GM18858 (cell line): Measurements from ENCODE around the gene STK17B.

Source experiments
- ATAC-seq: cut with Tn5 transposase; IDR thresholded peaks from one replicate; pipeline ENCODE4 v1.9.1; 2021; ENCODE audit not compliant: unreplicated experiment

STK17B gene

DNA sequence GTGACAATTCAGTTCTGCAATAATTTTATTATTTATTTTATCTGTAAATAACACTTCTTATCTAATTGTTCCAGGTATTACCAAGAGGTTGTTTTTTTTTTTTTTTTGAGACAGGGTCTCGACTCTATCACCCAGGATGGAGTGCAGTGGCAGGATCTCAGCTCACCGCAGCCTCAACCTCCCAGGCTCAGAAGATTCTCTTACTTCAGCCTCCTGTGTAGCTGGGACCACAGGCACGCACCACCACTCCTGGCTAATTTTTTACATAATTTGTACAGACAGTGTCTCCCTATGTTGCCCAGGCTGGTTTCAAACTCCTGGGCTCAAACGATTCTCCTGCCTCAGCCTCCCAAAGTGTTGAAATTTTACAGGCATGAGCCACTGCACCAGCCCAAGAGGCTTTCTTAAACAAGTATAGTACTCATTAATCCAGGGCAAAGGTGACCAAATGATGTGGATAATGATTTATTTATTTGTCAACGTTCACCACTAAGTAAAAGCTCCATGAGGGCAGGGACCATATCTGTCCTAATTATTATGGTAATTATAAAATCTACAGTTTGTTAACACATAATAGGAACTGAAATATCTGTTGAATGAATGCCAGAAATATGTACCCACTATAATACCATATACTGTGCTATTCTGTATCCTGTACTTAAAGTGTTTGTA is 12.0 kb downstream of the STK17B start:
- no peak for ATAC-seq

DNA sequence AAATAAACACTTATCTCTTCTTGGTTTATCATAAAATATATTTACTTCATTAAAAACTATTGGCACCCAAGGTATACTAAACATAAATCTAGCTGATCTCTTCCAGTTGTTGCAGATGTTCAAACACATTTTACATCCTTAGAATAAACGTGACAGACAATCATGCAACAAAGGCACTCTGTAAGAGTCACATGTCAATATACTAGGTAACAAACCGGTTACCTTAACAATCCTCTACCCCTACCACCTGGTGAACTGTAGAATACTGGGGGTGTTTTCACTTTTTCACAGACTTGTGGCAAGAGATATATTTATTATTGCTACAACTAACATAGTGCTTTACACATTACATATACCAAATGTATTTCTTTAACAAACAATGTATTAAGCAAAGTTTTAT is 15.8 kb downstream of the STK17B start:
- ATAC-seq: no peak

DNA sequence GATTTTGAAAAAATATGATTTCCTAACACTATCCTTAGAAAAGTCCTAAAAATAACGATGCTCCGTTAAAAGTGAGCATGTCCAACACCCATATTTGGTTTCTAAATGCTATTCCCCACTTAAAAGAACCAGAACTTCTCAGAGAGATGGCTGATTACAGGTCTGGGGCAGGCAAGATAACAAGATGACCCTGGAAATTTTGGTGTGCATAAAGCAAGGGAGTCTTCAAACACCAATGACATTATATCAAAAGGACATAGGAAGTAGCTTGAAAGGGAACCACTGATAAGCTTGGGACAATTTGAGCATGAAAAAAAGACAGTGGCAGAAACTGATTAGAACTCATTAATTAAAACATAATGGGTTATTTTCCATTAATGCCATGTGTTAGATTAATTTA is 17.9 kb downstream of the STK17B start:
- ATAC-seq: no peak

DNA sequence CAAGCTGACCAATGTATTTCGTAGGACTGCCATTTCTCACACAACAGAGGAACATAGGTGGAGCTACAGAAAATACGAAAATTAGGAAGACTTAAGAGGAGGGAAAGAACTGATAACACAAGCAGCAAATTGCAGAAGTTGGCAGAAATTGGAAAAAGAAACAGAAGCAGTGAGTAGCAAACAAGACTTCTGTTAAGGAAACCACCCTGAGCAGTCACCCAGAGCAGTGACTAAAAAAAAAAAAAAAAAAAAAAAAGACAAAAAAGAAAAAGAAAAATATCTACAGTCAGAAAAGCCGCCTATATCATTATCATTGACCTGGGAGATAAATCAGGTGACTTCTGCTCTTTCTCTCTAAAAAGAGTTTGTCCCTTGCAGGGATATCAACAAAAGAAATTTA is 21.4 kb downstream of the STK17B start:
- ATAC-seq: peak; percentile 56

DNA sequence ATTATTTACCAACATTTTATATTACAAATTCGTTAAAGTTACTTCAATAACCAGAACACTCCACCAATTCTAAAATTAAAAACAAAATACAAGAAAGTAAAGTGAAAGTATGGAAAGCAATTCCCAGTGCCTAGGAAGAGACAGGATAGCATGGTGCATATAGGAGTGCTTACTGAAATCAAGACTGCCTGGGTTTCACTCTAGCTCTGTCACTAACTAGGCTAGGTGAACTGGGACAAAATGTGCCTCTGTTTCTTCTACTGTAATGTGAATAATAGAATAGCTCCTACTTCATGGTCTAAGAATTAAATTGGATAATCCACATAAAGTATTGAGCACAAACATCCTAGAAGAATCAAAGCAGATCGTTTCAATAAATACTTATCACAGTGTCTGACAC is 22.6 kb downstream of the STK17B start:
- no peak for ATAC-seq

DNA sequence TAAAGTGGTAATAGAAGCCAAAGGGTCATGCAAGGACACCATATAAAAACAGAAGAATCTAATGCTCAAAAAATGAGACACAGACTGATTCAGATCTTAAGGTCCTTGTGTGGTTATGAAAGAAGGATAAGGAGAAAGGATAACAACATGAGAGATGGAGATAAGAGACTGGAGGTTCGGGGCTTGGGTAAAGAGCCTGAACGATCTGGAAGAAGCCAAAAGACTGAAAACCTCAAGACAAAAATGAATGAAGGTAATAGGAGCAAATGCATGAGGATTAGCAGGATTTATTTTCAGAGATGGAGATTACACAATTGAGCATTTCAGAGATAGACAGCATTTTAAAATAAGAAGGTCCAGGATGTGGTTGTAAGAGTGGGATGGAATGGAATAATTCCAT is 26.1 kb downstream of the STK17B start:
- no peak for ATAC-seq

DNA sequence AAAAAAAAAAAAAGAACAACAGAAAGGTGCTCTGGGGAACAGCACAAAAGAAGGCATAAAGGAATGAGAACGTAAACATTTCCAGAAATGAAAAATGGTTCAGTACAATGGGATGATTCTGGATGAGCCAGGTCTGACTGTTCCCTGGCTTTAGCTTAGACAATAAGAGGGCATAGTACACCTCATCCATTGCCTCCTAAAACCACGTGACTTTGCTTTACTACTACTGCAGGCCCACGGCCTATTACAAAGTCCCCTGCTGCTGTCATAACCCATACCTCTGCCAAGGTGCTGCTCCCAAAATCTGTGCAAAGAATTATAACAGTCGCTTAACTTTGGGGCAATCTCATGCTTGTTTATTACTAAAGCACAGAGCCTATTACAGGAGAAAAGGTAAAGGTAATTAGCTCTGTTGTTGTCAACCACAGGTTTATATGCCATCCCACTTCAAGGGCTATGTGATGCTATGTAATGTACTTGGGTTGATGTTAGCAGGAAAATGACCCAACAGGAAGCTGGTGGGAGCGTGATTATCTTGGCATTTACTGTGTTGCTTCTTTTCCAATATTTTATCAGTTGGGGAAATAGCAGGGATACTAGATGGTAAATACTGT is 26.8 kb downstream of the STK17B start:
- ATAC-seq: no peak

DNA sequence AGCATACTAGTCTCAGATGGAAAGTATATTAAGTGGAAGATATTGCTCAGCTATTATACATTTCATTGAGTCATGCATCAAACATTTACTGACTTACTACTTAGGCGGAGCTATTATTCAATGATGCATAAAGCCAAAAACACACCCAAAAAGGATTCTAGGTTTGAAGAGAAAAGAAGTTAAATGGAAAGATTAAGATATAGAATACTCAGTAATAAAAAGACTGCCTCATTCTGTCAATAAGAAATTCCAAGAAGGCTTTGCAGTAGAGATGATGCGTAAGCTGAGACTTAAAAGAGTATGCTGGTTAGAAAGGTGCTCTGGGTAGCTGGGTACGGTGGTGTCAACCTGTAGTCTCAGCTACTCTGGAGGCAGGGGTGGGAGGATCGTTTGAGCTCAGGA is 27.6 kb downstream of the STK17B start:
- ATAC-seq: no peak

DNA sequence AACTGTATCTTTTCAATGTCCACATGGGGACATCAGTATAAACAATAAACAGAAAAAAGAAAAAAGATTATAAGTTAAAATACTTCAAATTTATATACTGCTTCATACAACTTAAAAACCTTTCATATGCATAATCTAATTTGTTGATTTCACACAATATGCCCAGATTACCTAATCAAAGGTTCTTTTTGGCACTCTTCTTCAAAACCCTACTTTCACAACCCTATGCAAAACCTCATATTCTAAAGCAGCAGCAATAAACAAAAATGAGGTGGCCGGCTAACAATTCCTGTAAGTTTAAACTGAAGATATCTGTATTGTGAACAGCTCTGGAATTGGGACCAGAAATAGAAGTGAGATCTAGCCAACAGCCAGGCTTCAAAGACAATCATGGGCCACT is 28.6 kb downstream of the STK17B start:
- ATAC-seq: no peak

DNA sequence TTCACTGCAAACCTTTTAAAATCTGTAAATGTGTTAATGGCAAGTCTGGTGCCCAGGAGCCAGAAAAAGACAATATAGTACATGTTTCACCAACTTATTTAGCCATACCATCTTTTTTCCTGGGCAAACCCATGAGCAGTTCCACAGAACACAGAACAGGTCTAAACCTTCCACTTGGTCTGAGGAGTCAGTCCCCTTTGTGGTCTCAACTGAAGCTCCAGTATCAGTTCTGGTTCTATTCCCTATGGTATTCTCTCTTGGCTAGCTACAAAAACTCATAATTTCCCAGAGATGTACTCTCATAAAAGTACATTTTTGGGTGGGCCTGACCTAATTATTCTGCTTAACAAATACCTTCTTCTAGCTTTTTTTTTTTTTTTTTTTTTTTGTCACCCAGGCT is 31.2 kb downstream of the STK17B start:
- no peak for ATAC-seq

DNA sequence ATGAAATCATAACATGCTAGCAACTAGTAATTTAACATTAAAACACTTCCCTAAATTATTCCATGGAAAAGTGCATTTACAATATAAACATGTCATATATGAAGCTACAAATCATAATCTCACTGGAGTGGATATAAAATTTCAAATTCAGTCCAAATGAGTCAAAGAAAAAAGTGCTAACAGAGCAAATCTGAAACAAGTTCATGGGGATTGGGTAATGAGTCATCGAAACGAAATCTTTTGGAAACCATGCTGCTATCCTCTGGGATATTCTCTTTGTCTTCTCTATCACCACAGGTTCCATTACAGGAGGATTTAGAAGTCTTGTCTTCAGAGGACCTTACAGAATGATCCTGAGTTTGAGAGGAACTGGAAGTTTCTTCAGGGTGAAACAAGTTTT is 34.1 kb downstream of the STK17B start:
- ATAC-seq: no peak

DNA sequence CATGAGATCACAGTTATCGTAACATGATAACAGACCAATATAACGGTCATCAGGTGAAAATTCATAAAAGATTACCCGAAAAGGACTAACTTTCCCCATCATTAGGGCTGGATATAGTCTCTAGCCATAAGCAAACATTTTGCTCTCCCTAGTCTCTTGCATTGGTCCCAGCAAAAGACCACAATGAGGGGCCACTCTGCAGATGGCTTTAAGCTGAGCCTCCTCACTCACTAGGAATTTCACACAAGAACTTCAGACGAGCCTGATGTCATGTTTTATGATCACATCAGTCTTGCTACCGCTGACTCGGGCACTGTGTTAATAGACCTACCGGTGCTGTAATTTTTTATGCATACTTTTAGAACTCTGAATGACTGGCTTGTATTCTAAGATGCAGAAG is 35.2 kb downstream of the STK17B start:
- no peak for ATAC-seq

DNA sequence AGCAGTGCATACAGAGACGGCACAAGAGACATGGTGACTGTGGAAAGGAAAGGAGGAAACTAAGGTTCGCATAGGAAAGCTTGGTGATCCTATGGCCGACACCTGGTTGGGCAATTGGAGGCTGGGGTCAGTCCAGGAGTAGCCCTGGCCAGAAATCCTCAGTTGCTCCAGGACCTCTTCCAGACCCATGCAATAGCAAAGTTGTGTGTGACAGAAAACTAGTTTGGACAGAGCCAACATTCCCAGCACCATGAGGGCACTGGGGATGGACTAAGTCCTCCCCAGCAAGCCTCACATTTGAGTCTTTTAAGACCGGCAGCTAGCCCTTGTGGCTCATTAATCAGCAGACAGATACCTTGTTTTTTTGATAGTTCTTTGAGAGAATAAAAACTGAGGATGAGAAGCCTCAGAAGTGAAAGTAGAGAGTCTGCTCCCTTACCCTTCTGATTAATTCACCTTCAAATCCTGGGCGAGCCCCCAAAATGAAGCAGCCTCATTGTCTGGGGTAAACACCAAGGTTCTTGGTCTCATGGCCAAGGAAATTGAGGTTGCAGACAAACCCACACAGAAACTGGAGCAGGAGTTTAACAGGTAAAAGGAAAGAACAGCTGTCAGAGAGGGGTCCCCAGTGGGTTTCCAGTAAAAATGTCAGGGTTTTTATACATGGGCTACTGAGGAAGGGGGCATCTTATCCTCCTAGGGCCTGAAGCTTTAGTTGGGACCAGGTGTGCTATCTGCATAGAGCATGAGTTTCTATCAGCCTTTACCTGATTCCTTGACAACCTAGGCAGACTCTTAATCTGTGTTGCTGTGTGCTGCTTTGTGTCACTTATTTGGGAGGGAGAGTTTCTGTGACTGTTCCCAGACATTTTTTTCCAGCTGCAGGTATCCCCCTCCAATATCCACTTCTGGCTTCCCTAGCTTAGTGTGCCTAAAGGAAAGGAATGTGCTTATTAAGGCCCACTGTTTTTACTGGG is 39.1 kb downstream of the STK17B start:
- ATAC-seq: no peak

DNA sequence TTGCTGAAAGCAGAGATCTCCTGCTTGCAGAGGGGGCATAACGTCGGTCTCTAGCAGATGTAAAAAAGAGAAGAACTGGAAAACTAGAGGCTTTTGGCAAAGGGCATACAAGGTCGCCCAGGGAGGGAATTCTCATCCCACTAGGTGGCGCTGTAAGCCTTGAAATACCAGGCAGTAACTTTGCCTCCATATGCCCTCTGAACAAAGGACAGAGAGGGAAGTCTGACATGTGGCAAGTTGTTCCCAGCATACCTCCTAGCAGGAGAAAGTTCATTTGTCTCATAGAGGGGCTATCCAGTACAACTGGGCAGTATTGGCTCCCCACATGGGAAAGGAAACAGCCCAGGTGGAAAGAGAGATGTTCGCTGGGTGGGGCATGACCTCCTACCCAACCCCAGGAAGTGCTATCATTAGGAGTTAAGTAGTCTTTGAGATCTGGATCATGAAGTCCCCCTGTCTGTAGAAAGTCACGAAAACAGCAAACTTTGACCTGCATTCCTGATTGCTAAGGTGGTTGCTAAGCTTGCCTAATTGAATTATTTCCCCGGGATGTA is 39.9 kb downstream of the STK17B start:
- ATAC-seq: no peak

DNA sequence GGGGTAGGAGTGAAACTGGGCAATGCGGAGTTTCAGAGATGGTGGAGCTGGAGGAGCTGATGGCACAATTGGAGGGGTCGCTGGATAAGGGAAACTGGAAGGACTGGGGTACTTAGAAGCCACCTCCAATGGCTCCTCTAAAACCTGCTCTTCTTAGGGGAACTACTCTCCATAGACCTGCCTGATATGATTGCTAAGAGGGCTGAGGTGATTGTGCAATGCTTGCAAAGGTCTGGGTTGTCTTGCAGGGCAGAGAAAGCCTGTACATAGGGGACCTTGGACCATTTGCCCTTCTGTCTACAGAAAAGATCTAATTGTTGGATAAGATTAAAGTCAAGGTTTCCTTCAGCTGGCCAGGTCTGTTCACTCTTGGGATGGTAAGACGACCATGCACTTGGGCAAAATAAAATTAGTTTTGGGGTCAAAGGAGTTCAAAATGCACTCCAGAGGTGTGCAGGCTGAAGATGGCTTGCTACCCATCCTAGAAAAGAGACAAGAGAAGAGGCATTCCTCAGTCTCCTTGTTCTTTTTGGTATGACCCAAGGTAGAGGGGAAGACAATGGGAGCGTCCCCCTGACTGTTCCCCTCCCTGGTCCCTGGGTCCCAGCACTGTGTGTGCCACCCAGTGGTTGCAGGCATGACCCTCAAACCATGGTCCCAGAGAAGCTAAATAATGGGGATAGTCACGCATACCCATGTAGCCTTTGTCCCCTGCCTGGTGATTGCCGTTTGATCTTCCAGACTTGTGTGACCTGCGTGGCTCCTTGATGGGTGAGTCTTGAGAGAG is 41.1 kb downstream of the STK17B start:
- no peak for ATAC-seq

DNA sequence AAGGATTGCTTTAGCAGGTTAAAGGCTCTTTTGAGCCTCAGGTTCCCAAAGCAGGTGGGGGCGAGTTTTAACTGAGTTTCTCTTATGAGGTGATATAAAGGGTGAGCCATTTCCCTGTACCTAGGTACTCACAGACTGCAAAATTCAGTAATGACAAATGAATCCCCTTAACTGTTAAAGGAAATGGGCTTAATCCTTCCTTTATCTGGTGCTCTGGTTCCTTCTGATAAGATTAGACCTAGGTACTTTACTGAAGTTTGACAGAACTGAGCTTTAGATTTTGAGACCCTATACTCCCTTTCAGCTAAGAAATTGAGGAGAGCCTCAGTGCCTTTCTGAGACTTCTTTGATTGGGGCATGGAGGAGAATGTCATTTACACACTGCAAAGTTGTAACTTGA is 42.6 kb downstream of the STK17B start:
- ATAC-seq: no peak

DNA sequence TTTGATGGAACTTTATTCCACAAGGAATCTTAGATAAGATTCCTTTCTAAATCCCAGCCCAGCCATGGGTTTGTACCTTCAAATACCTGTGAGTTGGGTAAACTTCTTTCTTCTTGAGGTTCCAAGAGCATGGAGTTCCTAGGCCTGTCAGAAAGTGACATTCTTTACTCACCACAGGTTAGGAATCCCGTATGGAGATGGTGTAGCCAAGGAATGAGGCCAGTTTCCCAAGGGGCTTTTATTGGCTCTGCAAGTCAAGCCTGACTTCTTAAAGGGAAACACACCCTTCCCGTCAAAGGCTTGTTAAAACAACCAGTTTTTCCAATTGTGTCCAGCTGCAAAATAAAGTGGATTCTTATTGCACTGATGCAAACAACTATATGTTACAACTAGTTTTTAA is 45.8 kb downstream of the STK17B start:
- ATAC-seq: no peak

DNA sequence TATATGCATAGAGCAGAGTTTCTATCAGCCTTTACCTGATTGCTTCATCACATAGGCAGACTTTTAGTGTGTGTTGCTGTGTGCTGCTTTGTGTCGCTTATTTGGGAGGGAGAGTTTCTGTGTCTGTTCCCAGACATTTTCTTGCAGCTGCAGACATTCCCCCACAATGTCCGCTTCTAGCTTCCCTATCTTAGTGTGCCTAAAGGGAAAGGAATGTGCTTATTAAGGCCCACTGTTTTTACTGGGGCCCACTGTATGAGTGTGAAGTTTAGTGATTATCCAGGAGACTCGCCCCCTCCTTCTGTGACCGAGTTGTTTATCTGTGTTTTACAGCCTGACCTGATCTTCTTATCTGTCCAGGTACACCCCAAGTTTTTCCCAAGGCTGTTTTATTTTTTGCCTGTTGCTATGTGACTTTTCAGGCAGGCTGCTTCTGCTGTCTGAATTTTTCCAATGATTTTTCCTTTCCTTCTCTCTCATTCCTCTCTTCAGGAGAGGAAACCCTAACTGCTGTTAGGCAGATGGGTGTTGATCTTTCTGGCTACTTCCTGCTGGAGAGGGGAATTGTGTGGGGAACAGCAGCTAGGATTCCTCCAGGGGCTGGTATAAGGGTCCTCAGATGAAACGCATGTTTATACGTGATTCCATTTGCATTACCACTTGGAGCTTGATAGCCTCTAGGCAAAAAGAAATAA is 47.6 kb downstream of the STK17B start:
- no peak for ATAC-seq

DNA sequence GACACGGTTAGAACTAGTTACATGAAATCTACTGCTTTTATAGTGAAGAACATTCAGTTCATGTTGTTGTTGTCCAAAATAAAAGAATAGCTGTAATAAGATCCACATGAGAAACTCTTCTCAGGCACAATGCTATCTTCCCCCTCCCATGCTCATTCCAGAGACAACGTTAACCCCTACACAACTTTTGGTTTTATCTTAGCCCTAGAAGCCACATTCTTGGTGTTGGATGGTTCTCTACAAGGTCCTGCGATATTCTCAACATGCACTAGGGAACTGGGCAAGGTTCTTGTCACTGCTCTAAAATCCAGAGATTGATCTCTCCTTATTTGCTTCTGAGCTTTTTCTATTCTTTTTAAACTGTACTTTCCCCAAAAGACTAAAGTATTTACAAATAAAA is 51.5 kb downstream of the STK17B start:
- no peak for ATAC-seq

DNA sequence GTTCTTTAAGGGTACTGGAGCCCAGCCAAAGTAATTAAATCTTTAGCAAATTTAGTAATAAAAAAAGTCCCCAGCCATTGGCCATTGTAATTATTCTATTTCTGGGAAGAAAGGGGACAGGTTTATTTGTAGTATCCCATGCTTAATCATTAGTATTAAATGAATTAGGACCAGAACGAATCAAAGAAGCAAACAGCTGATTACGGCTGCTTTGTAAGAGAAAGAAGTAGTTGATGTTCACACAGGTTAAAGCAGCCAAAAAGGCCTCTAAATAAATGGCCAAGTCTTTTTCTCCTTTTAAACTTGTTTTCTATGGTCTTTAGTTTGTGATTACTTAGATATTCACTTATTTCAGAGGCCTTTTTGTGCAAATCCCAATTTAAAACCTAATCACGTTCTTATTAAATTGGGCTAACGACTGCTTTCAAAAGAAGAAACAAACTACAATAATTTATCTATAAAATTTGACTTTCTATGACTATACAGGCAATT is 54.1 kb downstream of the STK17B start:
- no peak for ATAC-seq
